WTC11 (cell line): ENCODE measurements around the gene DHDDS. TPM values are rescaled to one million over a fixed set of nuclear protein-coding genes. Genes with fewer than 3 reads are reported as not detected.
A peak's percentile ranks its signal among the peaks of the same experiment; 100 is the strongest.

Experiments used
- ATAC-seq: fragments of 200-7000 bp; cut with Tn5 transposase; 2 replicates; pipeline ENCODE4 v1.10.0; 2021; ENCODE audit warnings: mild to moderate bottlenecking, moderate library complexity
- CTCF ChIA-PET: fragments of 300-600 bp; sonication (Branson Sonifier 250); formaldehyde crosslinking; loops from one replicate; lab custom pipeline; 2021; ENCODE audit warnings: antibody characterized with exemption; lab: Charles Lee
- POLR2A ChIA-PET: fragments of 350-600 bp; sonication (Branson Sonifier 250); formaldehyde crosslinking; loops from one replicate; lab custom pipeline; 2021; ENCODE audit warnings: antibody characterized with exemption; lab: Charles Lee
- DNase-seq: peaks from one replicate; pipeline ENCODE4 v3.0.0; 2021; ENCODE audit warnings: low spot score
- H3K27ac Mint-ChIP-seq: 2 replicates; pipeline ENCODE4 v1.8.0; 2021; ENCODE audit warnings: mixed read lengths
- H3K27me3 Mint-ChIP-seq: 2 replicates; pipeline ENCODE4 v1.8.0; 2021; ENCODE audit warnings: low read depth, mild to moderate bottlenecking, moderate library complexity, mixed read lengths
- H3K36me3 Mint-ChIP-seq: 2 replicates; pipeline ENCODE4 v1.8.0; 2021; ENCODE audit warnings: mixed read lengths
- H3K4me1 Mint-ChIP-seq: 2 replicates; pipeline ENCODE4 v1.8.0; 2022; ENCODE audit warnings: mixed read lengths
- H3K4me3 Mint-ChIP-seq: 2 replicates; pipeline ENCODE4 v1.8.0; 2021; ENCODE audit warnings: mild to moderate bottlenecking, moderate library complexity, mixed read lengths
- H3K9me3 Mint-ChIP-seq: 2 replicates; pipeline ENCODE4 v1.8.0; 2021; ENCODE audit warnings: mixed read lengths
- ATF3 ChIP-seq: sonication (generic); formaldehyde crosslinking; conservative IDR thresholded peaks from 2 replicates; pipeline ENCODE4 v1.8.1; 2022; ENCODE audit warnings: mild to moderate bottlenecking, missing genetic modification reagents
- CBFB ChIP-seq: sonication (generic); formaldehyde crosslinking; IDR thresholded peaks from 2 replicates; pipeline ENCODE4 v1.8.1; 2022; ENCODE audit warnings: mild to moderate bottlenecking, low read depth, missing genetic modification reagents
- E2F4 ChIP-seq: sonication (generic); formaldehyde crosslinking; IDR thresholded peaks from 2 replicates; pipeline ENCODE4 v1.8.1; 2022; ENCODE audit warnings: low read depth, mild to moderate bottlenecking, moderate library complexity, missing genetic modification reagents, borderline replicate concordance
- ESRRA ChIP-seq: sonication (generic); formaldehyde crosslinking; IDR thresholded peaks from 2 replicates; pipeline ENCODE4 v1.8.1; 2022; ENCODE audit warnings: mild to moderate bottlenecking, missing genetic modification reagents, borderline replicate concordance
- IRF2 ChIP-seq: sonication (generic); formaldehyde crosslinking; IDR thresholded peaks from 2 replicates; pipeline ENCODE4 v1.8.0; 2022; ENCODE audit warnings: low read depth, missing genetic modification reagents, borderline replicate concordance
- MLX ChIP-seq: sonication (generic); formaldehyde crosslinking; IDR thresholded peaks from 2 replicates; pipeline ENCODE4 v1.8.1; 2023; ENCODE audit warnings: mild to moderate bottlenecking, missing genetic modification reagents, moderate library complexity
- NR1H2 ChIP-seq: sonication (generic); formaldehyde crosslinking; IDR thresholded peaks from 2 replicates; pipeline ENCODE4 v1.9.0; 2021; ENCODE audit warnings: mild to moderate bottlenecking, moderate library complexity, missing genetic modification reagents
- RELA ChIP-seq: sonication (generic); formaldehyde crosslinking; IDR thresholded peaks from 2 replicates; pipeline ENCODE4 v1.8.1; 2022; ENCODE audit warnings: missing genetic modification reagents, mild to moderate bottlenecking, borderline replicate concordance
- SOX15 ChIP-seq: fragments of 250-450 bp; sonication (Bioruptor Pico); IDR thresholded peaks from 2 replicates; pipeline ENCODE4 v1.9.0; 2021; ENCODE audit warnings: mild to moderate bottlenecking
- STAT6 ChIP-seq: sonication (generic); formaldehyde crosslinking; conservative IDR thresholded peaks from 2 replicates; pipeline ENCODE4 v1.8.1; 2023; ENCODE audit warnings: mild to moderate bottlenecking, low read depth, missing genetic modification reagents, moderate library complexity
- USF2 ChIP-seq: sonication (generic); formaldehyde crosslinking; IDR thresholded peaks from 2 replicates; pipeline ENCODE4 v1.8.1; 2023; ENCODE audit warnings: mild to moderate bottlenecking, missing genetic modification reagents, moderate library complexity
- ZMAT4 ChIP-seq: fragments of 250-450 bp; sonication (Bioruptor Pico); IDR thresholded peaks from 2 replicates; pipeline ENCODE4 v1.9.0; 2021; ENCODE audit warnings: mild to moderate bottlenecking
- ZNF416 ChIP-seq: fragments of 250-450 bp; sonication (Bioruptor Pico); IDR thresholded peaks from 2 replicates; pipeline ENCODE4 v1.9.0; 2021; ENCODE audit warnings: mild to moderate bottlenecking, inconsistent platforms
- ZNF671 ChIP-seq: fragments of 250-450 bp; sonication (Bioruptor Pico); IDR thresholded peaks from 2 replicates; pipeline ENCODE4 v1.8.0; 2021; ENCODE audit warnings: mild to moderate bottlenecking
- total RNA-seq: library from RNA; stranded (reverse); gene quantifications from 3 replicates; pipeline ENCODE4 v1.2.3, GENCODE V29; 2021
- TF ChIP-seq, protein P1 (sequence below): sonication (generic); formaldehyde crosslinking; IDR thresholded peaks from 2 replicates; pipeline ENCODE4 v1.8.1; 2022; ENCODE audit warnings: missing genetic modification reagents, borderline replicate concordance
- TF ChIP-seq, protein P2 (sequence below): fragments of 250-450 bp; sonication (Bioruptor Pico); IDR thresholded peaks from 2 replicates; pipeline ENCODE4 v1.9.0; 2021; ENCODE audit warnings: mild to moderate bottlenecking, borderline replicate concordance
- TF ChIP-seq, protein P3 (sequence below): sonication (generic); formaldehyde crosslinking; IDR thresholded peaks from 2 replicates; pipeline ENCODE4 v1.8.0; 2022; ENCODE audit warnings: mild to moderate bottlenecking, missing genetic modification reagents

Gene DHDDS
- total RNA-seq, 1 experiment from 2014 or later = 55.4 TPM

DNA sequence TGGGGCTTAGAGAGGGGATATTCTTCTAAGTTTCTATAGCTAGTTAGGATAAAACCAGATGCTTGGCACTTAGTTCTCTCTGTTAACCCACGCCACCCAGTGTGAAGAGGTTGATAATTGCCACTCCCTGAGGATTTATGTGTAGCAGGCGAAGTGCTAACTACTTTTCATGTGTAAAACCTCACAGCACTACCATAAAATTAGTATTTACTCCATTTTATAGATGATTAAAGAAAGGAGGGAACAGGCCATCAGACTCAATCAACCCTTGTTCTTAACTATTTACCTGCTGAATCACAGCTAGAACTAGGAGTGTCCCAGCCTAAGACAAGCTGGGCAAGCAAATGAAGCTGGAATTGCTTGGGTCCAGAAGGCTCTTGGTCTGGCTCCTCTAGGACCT is 12.6 kb upstream of the DHDDS start:
- no peak for TF ChIP-seq E2F4
- TF ChIP-seq, protein P1, sequence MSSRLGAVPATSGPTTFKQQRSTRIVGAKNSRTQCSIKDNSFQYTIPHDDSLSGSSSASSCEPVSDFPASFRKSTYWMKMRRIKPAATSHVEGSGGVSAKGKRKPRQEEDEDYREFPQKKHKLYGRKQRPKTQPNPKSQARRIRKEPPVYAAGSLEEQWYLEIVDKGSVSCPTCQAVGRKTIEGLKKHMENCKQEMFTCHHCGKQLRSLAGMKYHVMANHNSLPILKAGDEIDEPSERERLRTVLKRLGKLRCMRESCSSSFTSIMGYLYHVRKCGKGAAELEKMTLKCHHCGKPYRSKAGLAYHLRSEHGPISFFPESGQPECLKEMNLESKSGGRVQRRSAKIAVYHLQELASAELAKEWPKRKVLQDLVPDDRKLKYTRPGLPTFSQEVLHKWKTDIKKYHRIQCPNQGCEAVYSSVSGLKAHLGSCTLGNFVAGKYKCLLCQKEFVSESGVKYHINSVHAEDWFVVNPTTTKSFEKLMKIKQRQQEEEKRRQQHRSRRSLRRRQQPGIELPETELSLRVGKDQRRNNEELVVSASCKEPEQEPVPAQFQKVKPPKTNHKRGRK = no peak
- no peak for TF ChIP-seq NR1H2
- TF ChIP-seq IRF2 = no peak
- TF ChIP-seq CBFB (CRISPR knock-in tag) = no peak
- TF ChIP-seq, protein P2, sequence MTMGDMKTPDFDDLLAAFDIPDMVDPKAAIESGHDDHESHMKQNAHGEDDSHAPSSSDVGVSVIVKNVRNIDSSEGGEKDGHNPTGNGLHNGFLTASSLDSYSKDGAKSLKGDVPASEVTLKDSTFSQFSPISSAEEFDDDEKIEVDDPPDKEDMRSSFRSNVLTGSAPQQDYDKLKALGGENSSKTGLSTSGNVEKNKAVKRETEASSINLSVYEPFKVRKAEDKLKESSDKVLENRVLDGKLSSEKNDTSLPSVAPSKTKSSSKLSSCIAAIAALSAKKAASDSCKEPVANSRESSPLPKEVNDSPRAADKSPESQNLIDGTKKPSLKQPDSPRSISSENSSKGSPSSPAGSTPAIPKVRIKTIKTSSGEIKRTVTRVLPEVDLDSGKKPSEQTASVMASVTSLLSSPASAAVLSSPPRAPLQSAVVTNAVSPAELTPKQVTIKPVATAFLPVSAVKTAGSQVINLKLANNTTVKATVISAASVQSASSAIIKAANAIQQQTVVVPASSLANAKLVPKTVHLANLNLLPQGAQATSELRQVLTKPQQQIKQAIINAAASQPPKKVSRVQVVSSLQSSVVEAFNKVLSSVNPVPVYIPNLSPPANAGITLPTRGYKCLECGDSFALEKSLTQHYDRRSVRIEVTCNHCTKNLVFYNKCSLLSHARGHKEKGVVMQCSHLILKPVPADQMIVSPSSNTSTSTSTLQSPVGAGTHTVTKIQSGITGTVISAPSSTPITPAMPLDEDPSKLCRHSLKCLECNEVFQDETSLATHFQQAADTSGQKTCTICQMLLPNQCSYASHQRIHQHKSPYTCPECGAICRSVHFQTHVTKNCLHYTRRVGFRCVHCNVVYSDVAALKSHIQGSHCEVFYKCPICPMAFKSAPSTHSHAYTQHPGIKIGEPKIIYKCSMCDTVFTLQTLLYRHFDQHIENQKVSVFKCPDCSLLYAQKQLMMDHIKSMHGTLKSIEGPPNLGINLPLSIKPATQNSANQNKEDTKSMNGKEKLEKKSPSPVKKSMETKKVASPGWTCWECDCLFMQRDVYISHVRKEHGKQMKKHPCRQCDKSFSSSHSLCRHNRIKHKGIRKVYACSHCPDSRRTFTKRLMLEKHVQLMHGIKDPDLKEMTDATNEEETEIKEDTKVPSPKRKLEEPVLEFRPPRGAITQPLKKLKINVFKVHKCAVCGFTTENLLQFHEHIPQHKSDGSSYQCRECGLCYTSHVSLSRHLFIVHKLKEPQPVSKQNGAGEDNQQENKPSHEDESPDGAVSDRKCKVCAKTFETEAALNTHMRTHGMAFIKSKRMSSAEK (CRISPR knock-in tag) = no peak
- TF ChIP-seq USF2 = no peak
- TF ChIP-seq, protein P3, sequence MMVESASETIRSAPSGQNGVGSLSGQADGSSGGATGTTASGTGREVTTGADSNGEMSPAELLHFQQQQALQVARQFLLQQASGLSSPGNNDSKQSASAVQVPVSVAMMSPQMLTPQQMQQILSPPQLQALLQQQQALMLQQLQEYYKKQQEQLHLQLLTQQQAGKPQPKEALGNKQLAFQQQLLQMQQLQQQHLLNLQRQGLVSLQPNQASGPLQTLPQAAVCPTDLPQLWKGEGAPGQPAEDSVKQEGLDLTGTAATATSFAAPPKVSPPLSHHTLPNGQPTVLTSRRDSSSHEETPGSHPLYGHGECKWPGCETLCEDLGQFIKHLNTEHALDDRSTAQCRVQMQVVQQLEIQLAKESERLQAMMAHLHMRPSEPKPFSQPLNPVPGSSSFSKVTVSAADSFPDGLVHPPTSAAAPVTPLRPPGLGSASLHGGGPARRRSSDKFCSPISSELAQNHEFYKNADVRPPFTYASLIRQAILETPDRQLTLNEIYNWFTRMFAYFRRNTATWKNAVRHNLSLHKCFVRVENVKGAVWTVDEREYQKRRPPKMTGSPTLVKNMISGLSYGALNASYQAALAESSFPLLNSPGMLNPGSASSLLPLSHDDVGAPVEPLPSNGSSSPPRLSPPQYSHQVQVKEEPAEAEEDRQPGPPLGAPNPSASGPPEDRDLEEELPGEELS (CRISPR knock-in tag) = no peak
- TF ChIP-seq ESRRA (CRISPR knock-in tag) = no peak
- no peak for TF ChIP-seq ATF3 (CRISPR knock-in tag)
- TF ChIP-seq STAT6 (CRISPR knock-in tag) = no peak
- TF ChIP-seq MLX (CRISPR knock-in tag) = no peak
- no peak for TF ChIP-seq ZMAT4
- TF ChIP-seq RELA (CRISPR knock-in tag) = no peak
- TF ChIP-seq ZNF416 (CRISPR knock-in tag) = no peak
- TF ChIP-seq SOX15 (CRISPR knock-in tag) = no peak
- no peak for TF ChIP-seq ZNF671 (CRISPR knock-in tag)
- ChIA-PET POLR2A (interaction anchor here (0.6 to 3.5 kb wide), 4 partner anchors 10 to 25 kb away, joined by 3 to 35 read pairs (median 5); partner anchors contain the start of genes DHDDS and LIN28A), CTCF (interaction anchor here (0.7 to 6.7 kb wide), 13 partner anchors 9 to 140 kb away, joined by 3 to 85 read pairs (median 12); partner anchors contain the start of genes DHDDS, HMGN2 and LIN28A)
- peak overlapping the region; percentile 91 for H3K27ac Mint-ChIP-seq
- H3K4me3 Mint-ChIP-seq = peak overlapping the region; percentile 61
- H3K9me3 Mint-ChIP-seq = no peaks in the 10 kb centered on the region
- peaks cover 77% of the 10 kb centered on the region for H3K4me1 Mint-ChIP-seq
- no peak for DNase-seq
- no peaks in the 10 kb centered on the region for H3K27me3 Mint-ChIP-seq
- no peak for ATAC-seq
- peaks cover 50% of the 10 kb centered on the region for H3K36me3 Mint-ChIP-seq
